ENCODE measurements around the gene MGAT5B.

DNA sequence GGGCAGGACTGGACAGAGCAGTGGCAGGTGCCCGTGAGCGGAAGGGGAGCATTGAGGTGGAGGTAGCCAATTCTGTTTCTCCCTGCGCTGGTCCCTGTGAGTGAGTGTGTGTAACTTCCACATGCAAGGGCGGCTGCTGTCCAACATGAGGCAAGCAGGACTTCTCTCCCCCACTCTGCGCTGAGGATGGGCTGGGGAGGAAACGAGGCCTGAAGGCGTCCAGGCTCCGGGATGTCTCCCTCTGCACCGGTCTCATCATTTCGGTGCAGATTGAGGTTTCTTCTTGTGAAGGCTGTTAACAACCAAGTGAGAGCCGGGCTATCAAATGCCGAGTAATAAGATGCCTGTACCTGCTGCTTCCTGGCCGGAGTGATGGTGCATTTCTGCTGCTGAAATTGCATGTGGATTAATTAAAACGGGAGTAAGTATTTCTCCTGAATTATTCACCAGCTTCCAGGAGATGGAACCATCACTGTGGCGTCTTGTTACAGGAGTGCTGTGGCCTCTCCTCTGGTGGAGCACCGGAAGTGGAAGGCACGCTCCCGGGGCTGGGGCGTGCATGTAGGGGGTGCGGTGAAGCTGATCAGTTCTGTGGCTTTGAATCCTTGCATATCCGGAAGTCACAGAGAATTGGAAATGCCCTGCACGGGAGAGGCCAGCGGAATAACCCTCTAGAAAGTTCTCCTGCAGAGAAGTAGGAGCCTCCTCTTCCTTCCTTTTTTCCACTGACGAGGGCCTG lies 41.7 kb upstream of the MGAT5B start:
- TF ChIP-seq, protein P1, sequence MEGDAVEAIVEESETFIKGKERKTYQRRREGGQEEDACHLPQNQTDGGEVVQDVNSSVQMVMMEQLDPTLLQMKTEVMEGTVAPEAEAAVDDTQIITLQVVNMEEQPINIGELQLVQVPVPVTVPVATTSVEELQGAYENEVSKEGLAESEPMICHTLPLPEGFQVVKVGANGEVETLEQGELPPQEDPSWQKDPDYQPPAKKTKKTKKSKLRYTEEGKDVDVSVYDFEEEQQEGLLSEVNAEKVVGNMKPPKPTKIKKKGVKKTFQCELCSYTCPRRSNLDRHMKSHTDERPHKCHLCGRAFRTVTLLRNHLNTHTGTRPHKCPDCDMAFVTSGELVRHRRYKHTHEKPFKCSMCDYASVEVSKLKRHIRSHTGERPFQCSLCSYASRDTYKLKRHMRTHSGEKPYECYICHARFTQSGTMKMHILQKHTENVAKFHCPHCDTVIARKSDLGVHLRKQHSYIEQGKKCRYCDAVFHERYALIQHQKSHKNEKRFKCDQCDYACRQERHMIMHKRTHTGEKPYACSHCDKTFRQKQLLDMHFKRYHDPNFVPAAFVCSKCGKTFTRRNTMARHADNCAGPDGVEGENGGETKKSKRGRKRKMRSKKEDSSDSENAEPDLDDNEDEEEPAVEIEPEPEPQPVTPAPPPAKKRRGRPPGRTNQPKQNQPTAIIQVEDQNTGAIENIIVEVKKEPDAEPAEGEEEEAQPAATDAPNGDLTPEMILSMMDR (IDR thresholded peaks at IDR 0.05): no peak
- TF ChIP-seq POLR2AphosphoS5 (IDR thresholded peaks at IDR 0.05) (no peak), POLR2A (IDR thresholded peaks at IDR 0.05) (no peak)

Measured in stomach (tissue), 4 donors.